CD4-positive, alpha-beta T cell treated with Interleukin-2 at 100 ng/mL for 4 hours (primary cell): Measurements from ENCODE around the gene EIF4EBP3.

ENCODE experiments used
- DNase-seq: peaks from one replicate; pipeline ENCODE4 v3.0.0-alpha.2; 2020; ENCODE audit warnings: low spot score

Gene EIF4EBP3

DNA sequence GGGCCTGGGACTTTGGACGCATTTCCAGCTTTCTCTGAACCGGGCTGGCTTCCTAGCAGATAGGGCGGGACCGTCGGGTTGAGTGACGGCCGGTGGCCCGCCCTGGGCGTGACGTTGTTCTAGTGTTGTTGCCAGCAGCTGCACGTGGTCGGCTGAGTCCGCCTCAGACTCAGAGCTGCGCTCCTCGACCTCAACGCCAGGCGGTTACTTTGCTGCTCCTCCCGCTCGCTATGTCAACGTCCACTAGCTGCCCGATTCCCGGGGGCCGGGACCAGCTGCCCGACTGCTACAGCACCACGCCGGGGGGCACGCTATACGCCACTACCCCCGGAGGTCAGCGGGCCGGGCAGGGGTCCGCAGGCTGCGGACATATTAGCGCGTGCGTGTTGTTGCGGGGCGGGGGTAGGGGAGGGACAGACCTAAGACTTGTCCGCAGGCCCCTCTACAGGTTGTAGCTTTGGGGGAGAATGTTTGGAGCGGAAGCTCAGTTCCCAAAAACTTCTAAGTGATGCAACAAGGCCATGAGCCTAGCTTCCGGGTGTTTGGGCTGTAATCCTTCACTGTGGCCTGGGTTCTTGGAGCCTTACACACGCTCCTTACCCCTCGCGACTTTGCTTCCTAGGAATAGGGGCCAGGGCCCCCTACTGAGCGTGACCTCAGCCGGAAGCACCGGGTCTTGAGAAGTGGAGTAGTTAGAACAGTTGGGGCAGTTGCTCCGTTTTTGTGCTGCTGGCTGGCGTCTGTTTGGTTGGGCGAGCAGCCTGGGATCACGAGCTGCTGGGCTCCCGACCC, at the start of gene EIF4EBP3:
Gene EIF4EBP3 (plus strand): TSS at position 155 of the 792 bp plus-strand sequence. CDS start 76 bp downstream, at position 231.
- peak; percentile 84 for DNase-seq

- no peak for DNase-seq
Observed at GRCh38 chr5:140497897-140498296, 49.6 kb upstream of the EIF4EBP3 start.

DNA sequence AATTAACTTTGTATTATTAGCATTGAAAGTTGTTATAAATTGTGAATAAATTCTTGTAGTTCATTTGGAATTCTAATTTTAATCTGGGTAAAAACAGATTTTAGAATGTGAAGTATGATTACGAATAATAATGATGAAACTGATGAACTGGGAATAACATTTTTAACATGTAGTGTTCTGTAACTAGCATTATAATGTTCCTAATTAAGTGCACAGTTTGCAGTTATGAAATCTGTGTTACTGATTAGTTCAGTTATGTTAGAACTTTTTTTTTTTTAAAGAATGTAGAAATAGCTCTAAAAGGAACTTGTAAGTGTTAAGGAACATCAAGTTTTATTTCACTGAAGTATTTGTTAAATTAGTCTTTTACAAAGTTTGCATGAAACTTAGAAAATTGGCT, 48.9 kb upstream of the EIF4EBP3 start:
- no peak for DNase-seq

DNA sequence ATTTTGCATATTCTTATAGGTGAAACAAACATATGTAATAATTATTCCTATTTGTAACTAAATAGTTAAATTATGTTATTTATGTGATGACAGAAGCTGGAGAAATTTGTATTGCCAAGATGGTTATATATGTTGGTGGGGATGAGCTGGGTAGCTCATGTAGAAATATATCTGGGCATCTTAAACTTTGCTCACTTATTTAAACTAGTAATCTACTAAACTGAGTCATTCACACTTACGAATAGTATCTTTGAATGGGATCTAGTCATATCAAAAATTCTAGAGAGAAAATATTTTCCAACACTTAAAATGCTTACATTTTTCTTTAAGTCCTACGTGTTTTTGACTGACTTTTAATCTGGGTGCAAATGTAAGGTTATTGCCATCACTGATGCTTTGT, 44.6 kb upstream of the EIF4EBP3 start:
- no peak for DNase-seq

GRCh38 chr5:140509898-140510297, 37.6 kb upstream of the EIF4EBP3 start:
- no peak for DNase-seq

DNA sequence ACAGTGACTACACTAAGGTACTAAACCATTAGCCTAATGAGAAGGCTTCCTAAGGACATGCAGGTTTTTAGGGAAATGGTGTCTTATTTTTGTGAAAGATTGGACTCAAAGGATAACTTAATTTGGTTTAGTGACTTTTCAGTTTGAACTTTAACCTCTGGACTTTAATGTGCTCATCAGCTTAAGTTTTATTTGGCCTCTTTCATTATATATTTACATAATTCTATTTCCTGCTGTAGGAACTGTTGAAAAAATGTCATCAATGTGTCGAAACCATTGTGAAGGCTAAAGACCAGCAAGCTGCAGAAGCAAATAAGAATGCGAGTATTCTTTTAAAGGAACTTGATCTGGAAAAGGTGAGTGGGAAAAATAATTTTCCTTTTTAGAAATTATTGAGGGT, 34.3 kb upstream of the EIF4EBP3 start:
- DNase-seq: no peak

DNA sequence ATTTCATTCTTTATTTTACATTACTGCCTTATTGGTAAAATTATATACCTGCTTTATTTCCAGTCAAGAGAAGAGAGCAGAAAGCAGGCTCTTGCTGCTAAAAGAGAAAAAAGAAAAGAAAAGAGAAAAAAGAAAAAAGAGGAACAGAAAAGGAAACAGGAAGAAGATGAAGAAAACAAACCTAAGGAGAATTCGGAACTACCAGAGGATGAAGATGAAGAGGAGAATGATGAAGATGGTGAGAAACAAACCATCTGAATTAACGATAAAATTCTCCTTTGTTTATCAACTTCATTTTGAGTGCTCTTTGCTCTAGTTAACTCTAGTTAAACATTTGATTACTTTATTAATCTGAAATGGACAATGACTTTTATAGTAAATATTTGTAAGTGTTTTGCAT, 23.5 kb upstream of the EIF4EBP3 start:
- no peak for DNase-seq

- no peak for DNase-seq
Observed at GRCh38 chr5:140540227-140540626, 7.2 kb upstream of the EIF4EBP3 start.

DNA sequence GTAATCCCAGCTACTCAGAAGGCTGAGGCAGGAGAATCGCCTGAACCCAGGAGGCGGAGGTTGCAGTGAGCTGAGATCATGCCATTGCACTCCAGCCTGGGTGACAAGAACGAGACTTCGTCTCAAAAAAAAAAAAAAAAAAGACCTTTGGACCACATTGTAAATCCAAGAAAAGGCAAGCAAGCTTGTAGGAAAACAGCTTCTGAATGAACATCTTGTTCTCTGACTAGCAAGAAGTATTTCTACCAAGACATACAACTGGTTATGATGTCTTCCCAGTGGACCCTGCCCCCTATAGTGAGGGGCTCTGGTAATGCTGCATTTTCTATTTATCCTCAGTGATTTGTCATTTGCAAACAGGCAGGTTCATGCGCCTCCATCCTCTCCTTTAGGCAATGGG, 4.5 kb upstream of the EIF4EBP3 start:
- DNase-seq: no peak

GRCh38 chr5:140544986-140545385, 2.5 kb upstream of the EIF4EBP3 start:
- DNase-seq: no peak

DNA sequence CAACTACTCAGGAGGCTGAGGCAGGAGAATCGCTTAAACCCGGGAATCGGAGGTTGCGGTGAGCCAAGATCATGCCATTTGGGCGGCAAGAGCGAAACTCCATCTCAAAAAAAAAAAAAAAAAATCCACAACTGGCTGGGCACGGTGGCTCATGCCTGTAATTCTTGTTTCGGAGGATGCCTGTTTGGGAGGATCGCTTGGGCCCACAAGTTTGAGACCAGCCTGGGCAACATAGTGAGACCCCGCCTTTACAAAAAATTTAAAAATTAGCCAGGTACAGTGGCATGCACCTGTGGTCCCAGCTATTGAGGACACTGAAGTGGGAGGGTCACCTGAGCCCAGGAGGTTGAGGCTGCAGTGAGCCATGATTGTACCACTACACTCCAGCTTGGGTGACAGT, 1.9 kb upstream of the EIF4EBP3 start:
- DNase-seq: no peak

GRCh38 chr5:140546851-140547507, 483 bp upstream of the EIF4EBP3 start:
- no peak for DNase-seq

GRCh38 chr5:140548300-140548688, 832 bp downstream of the EIF4EBP3 start:
- DNase-seq: no peak

GRCh38 chr5:140548791-140549190, 1.3 kb downstream of the EIF4EBP3 start:
- no peak for DNase-seq

DNA sequence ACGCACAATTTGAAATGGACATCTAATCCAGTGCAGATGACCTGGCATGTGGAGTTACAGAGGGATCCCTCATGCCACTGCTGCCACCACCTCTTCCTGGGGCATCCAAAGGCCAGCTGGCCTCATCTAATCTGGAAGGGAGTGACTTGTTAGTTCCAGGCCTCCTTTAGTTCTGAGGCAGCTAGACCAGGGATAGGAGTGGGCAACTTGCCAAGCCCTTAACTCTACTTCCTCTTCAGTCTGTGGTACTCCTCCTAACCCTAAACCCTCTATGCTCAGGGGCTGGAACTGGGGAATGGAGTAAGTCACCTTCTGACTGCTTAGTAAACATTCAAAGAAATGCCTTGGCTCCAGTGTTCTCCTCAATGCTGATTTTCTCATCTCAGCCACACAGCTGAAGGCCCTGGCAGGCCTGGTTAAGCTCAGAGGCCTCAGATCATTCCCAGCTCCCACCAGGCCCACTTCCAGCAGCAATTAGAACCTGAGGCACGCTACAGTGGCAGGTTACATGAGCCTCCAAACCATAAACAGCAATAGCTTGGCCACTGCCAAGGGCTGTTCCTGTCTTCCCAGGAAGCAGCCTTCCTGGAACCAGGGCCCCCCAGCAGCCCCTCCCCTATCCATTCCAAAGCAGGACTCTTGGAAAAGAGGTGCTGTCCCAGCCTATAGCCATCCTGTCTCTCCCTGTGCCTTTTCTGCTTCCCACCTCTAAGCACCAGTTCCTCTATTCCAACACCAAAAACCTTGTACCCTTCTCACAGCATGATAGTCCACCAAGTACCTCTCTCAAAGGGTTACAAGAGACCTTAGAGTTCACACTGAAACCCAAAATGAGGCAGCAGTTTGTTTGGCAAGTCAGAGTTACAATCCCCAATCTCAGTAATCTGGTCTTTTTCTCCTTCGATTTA, 2.0 kb downstream of the EIF4EBP3 start:
- DNase-seq: no peak

DNA sequence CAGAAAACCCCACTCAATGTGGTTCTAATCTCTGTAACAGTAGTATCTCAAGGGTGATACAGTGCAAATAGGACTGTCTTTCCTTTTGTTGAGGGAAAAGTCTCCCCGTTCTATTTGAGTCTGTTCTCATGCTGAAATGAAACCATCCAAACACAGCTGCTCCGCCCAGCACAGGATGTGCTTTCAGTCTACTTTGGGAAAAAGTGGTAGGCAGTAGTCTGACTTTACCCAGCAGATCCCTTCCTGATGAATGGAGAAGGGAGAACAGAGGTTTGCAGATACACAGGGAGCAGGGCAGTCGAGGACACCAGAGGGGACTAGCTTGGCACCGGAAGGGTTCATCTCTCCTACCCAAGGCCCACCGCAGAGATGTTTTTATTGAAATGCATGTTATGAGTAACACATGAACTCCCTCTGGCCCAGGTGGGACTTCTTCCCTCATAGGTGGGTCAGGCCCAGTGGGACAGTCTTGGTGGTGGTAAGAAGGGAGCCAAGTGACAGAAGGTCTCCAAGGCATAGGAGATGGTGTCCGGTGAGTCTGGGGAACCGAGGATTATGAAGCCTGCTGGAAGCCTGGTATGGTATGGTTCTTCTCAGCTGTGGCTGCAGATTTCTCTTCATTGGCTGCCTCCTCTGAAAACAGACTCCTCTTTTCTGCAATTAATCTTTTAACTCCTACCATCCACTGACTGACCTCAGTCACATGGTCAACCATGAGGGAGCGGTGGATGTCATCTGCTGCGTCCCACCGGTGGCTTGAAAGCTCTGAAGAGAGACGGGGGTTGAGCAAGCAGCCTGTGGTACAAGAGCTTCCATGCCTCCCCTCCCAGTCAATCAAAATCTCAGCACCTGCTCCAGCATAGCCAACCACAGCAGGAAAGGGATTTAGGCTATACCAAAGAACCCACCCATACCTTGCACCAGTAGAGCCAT, 3.0 kb downstream of the EIF4EBP3 start:
- no peak for DNase-seq

DNA sequence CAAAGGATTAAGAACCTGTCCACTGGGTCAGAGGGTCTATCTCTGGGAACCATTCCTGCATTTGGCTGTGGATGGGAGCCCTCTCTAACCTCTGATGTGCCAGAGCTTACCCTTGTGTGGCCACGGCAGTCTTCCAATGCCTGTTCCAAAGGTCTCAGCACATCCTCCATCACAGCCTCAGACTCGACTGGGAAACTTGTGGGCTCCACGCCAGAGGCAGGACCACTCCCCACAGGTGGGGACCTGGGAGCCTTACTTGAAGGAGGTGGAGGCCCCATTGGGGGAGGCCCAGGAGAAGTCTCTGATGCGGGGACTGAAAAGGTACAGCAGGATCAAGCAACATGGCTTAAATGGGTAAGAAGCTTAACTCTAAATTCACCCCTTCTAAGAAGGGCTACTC, 4.4 kb downstream of the EIF4EBP3 start:
- DNase-seq: no peak

GRCh38 chr5:140553657-140554056, 6.2 kb downstream of the EIF4EBP3 start:
- DNase-seq: no peak

DNA sequence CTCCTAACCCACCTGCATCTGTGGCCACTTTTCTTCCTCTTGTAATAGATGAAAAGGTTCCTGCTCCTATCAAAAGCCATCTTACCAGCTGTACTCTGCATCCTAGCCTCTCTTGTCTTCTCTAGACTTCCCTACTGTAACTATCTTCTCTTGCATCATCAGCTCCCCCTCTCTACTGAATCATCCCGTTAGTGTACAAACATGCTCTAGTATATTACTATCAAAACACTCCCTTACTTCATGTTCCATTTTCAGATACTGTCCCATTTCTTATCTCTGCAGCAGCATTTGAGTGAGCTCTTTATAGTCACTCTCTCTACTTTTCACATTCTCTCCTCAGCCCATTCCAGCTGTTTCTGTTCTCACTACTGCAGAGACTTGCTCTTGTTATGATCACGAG, 7.0 kb downstream of the EIF4EBP3 start:
- DNase-seq: no peak

- DNase-seq: no peak
Observed at GRCh38 chr5:140555747-140556312, 8.4 kb downstream of the EIF4EBP3 start.

DNA sequence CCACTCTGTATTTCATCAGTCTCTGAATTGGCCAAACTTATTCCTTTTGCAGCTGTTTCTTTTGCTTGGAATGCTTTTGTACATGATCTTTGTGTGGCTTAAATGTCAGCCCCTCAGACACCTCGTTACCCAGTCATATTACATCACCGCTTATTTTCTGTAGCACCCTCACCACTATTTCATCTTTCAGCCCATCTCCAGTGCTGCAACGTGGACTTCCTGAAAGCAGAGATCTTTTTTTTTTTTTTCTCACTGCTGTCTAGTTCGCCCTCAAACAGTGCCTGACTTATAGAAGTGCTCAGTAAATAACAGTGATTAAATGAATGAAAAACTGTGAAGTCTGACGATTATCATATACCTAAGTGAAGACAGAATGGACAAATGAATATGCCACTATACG, 9.0 kb downstream of the EIF4EBP3 start:
- no peak for DNase-seq
